Chondrocyte (in vitro differentiated cells): ENCODE measurements around the gene KRTAP3-3. TPM values are rescaled to one million over a fixed set of nuclear protein-coding genes. Genes with fewer than 3 reads are reported as not detected.

Experiments
- DNase-seq: peaks from one replicate; pipeline ENCODE4 v3.0.0; 2021; ENCODE audit warnings: mixed read lengths, low spot score
- H3K27ac Mint-ChIP-seq: one replicate; pipeline ENCODE4 v1.8.0; 2021; ENCODE audit warnings: mild to moderate bottlenecking, moderate library complexity, mixed read lengths; ENCODE audit not compliant: unreplicated experiment
- H3K27me3 Mint-ChIP-seq: 2 replicates; pipeline ENCODE4 v1.8.0; 2021; ENCODE audit warnings: low read depth, mixed read lengths
- H3K36me3 Mint-ChIP-seq: 2 replicates; pipeline ENCODE4 v1.8.0; 2021; ENCODE audit warnings: low read depth, mixed read lengths
- H3K4me1 Mint-ChIP-seq: 2 replicates; pipeline ENCODE4 v1.8.0; 2021; ENCODE audit warnings: low read depth, mild to moderate bottlenecking, mixed read lengths
- H3K4me3 Mint-ChIP-seq: one replicate; pipeline ENCODE4 v1.8.0; 2021; ENCODE audit warnings: mild to moderate bottlenecking, moderate library complexity, mixed read lengths; ENCODE audit not compliant: unreplicated experiment
- H3K9me3 Mint-ChIP-seq: 2 replicates; pipeline ENCODE4 v1.8.0; 2021; ENCODE audit warnings: low read depth, mixed read lengths
- CTCF ChIP-seq: fragments of 200-600 bp; sonication (generic); IDR thresholded peaks from 2 replicates; pipeline ENCODE4 v1.5.0; 2021; ENCODE audit warnings: antibody characterized with exemption, mild to moderate bottlenecking, moderate library complexity
- total RNA-seq: library from RNA; stranded (reverse); gene quantifications from 3 replicates; pipeline ENCODE4 v1.2.1, GENCODE V29; 2021

KRTAP3-3 gene
- total RNA-seq, 1 donor from 2014 or later: not detected

GRCh38 chr17:40953881-40954280, 40.1 kb downstream of the KRTAP3-3 start:
- Mint-ChIP-seq H3K4me1 (peaks cover 37% of the 10 kb centered on the region), H3K4me3 (no peak overlapping the region), H3K27ac (no peak overlapping the region), H3K36me3 (no peaks in the 10 kb centered on the region), H3K27me3 (peaks cover 9% of the 10 kb centered on the region), H3K9me3 (no peaks in the 10 kb centered on the region)
- no peak for TF ChIP-seq CTCF
- no peak for DNase-seq

DNA sequence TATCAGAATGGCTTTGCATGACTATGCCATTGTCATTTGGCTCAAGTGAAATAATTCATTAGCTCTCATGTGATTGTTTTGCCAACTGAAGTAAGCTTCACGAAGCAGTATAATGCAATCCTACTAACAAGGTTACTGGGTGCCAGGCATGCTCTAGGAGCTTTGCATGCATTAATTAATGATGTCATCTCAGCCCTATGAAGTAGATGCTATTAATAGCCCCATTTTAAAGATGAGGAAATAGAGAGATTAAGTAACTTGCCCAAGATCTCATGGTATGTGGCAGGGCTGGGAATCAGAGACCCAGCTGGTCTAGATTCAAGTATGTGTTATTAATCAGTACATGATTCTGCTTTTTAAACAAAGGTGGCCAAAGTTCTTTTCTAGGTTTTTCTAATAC, 41.3 kb downstream of the KRTAP3-3 start:
- no peak for DNase-seq
- H3K27ac Mint-ChIP-seq: no peak overlapping the region
- no peaks in the 10 kb centered on the region for H3K36me3 Mint-ChIP-seq
- peaks cover 30% of the 10 kb centered on the region for H3K4me1 Mint-ChIP-seq
- TF ChIP-seq CTCF: no peak
- H3K9me3 Mint-ChIP-seq: no peaks in the 10 kb centered on the region
- peaks cover 10% of the 10 kb centered on the region for H3K27me3 Mint-ChIP-seq
- no peak overlapping the region for H3K4me3 Mint-ChIP-seq

DNA sequence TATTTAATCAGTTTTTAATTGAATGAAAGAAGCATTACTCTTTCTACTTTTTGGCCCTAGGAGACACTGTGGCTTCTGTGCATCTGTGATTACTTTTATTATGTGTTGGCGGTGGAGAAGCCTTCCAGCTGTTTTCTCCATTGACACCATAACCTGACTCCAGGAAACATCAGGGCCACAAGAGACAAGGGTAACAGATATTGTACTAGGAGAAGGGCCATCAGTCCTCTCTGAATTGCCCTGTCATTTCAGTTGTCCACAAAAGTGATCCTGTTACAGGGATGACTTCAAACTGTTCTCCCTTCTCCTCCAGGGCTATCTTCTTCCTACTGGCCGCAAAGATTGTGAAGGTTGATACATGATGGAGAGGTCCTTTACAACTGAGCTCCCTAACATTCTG, 41.8 kb downstream of the KRTAP3-3 start:
- TF ChIP-seq CTCF: no peak
- Mint-ChIP-seq H3K4me1 (peaks cover 25% of the 10 kb centered on the region), H3K27me3 (peaks cover 10% of the 10 kb centered on the region), H3K27ac (no peak overlapping the region), H3K9me3 (no peaks in the 10 kb centered on the region), H3K36me3 (no peaks in the 10 kb centered on the region), H3K4me3 (no peak overlapping the region)
- DNase-seq: no peak

GRCh38 chr17:40951011-40951622, 42.8 kb downstream of the KRTAP3-3 start:
- Mint-ChIP-seq H3K4me3 (no peak overlapping the region), H3K9me3 (no peaks in the 10 kb centered on the region), H3K27me3 (peaks cover 10% of the 10 kb centered on the region), H3K27ac (no peak overlapping the region), H3K4me1 (peaks cover 15% of the 10 kb centered on the region), H3K36me3 (no peaks in the 10 kb centered on the region)
- no peak for DNase-seq
- no peak for TF ChIP-seq CTCF

DNA sequence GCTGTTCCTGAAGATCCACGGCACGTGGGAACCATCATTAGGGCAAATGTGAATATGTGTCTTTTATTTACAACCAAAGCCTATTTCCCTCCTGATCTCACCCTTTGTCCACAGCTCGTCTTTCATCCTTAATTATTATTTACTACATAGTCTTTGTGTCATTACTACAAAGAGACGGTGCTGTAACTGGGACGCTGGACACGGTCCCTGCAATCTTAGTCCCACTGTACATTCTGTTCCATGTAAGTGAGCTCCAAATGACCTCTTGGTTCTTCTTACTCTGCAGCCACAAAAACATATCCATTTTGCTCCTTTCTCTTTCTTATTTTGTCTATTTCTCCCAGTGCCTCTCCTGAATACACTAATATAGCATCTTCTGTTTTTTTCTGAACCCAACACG, 43.8 kb downstream of the KRTAP3-3 start:
- H3K27ac Mint-ChIP-seq: no peak overlapping the region
- TF ChIP-seq CTCF: no peak
- H3K36me3 Mint-ChIP-seq: no peaks in the 10 kb centered on the region
- no peaks in the 10 kb centered on the region for H3K9me3 Mint-ChIP-seq
- DNase-seq: no peak
- peaks cover 12% of the 10 kb centered on the region for H3K4me1 Mint-ChIP-seq
- no peak overlapping the region for H3K4me3 Mint-ChIP-seq
- peaks cover 10% of the 10 kb centered on the region for H3K27me3 Mint-ChIP-seq
